Upper lobe of right lung (tissue), 1 donor: ENCODE measurements around the gene SWAP70. TPM values are rescaled to one million over a fixed set of nuclear protein-coding genes. Genes with fewer than 3 reads are reported as not detected.
A peak's percentile ranks its signal among the peaks of the same experiment; 100 is the strongest.

Experiments used
- ATAC-seq: fragments of 200-7000 bp; cut with Tn5 transposase; one replicate; pipeline ENCODE4 v1.9.1; 2020; ENCODE audit warnings: mild to moderate bottlenecking, moderate library complexity
- DNase-seq: peaks from one replicate; pipeline ENCODE4 v3.0.0-alpha.2; 2020
- H3K27ac ChIP-seq: fragments of 200-600 bp; one replicate; pipeline ENCODE4 v1.8.0; 2022
- H3K27me3 ChIP-seq: fragments of 200-600 bp; one replicate; pipeline ENCODE4 v1.8.0; 2022; ENCODE audit warnings: mild to moderate bottlenecking
- H3K36me3 ChIP-seq: fragments of 200-600 bp; one replicate; pipeline ENCODE4 v1.8.0; 2022
- H3K4me1 ChIP-seq: fragments of 200-600 bp; one replicate; pipeline ENCODE4 v1.8.0; 2022
- H3K4me3 ChIP-seq: fragments of 200-600 bp; one replicate; pipeline ENCODE4 v1.8.0; 2022; ENCODE audit warnings: mild to moderate bottlenecking
- H3K9me3 ChIP-seq: fragments of 200-600 bp; one replicate; pipeline ENCODE4 v1.8.0; 2022
- CTCF ChIP-seq: fragments of 200-600 bp; IDR thresholded peaks from one replicate; pipeline ENCODE4 v1.8.0; 2022; ENCODE audit warnings: antibody characterized with exemption
- intact Hi-C: fragments of 100-400 bp; cut with DNase I; formaldehyde crosslinking; loops from one replicate; pipeline ENCODE4 v1.11.0; 2022
- total RNA-seq: library from RNA; stranded (reverse); fragmentation: NEBNext Ultra II Directional; extraction: Animal tissue kit (Norgen Biotek cat#: 25700); gene quantifications from one replicate; pipeline ENCODE4 v1.2.1, GENCODE V29; 2021
- donor health status: DM: no; HTN: yes; CAD: no; lungs with severe emphysema.

SWAP70 gene
- total RNA-seq, 1 donor from 2014 or later: 61.5 TPM

GRCh38 chr11:9626496-9627394, 37.1 kb upstream of the SWAP70 start:
- no peak for TF ChIP-seq CTCF
- Histone ChIP-seq H3K27ac (no peak overlapping the region), H3K4me3 (no peak overlapping the region), H3K27me3 (no peaks in the 10 kb centered on the region), H3K4me1 (no peaks in the 10 kb centered on the region), H3K36me3 (no peaks in the 10 kb centered on the region), H3K9me3 (no peaks in the 10 kb centered on the region)
- no peak for ATAC-seq
- intact Hi-C loops: no loop called here
- DNase-seq: no peak

GRCh38 chr11:9629064-9629463, 34.8 kb upstream of the SWAP70 start:
- H3K9me3 ChIP-seq: no peaks in the 10 kb centered on the region
- ATAC-seq: no peak
- intact Hi-C loops: no loop called here

GRCh38 chr11:9633679-9634078, 30.2 kb upstream of the SWAP70 start:
- intact Hi-C loops: no loop called here
- Histone ChIP-seq H3K4me3 (no peak overlapping the region), H3K4me1 (peaks cover 5% of the 10 kb centered on the region), H3K9me3 (no peaks in the 10 kb centered on the region), H3K36me3 (no peaks in the 10 kb centered on the region), H3K27ac (no peak overlapping the region), H3K27me3 (no peaks in the 10 kb centered on the region)
- peak; percentile 39 for ATAC-seq
- no peak for DNase-seq
- no peak for TF ChIP-seq CTCF

More at GRCh38 chr11:9629064-9629463, 34.8 kb upstream of the SWAP70 start:
- Histone ChIP-seq H3K36me3 (no peaks in the 10 kb centered on the region), H3K4me1 (no peaks in the 10 kb centered on the region), H3K27me3 (no peaks in the 10 kb centered on the region), H3K4me3 (no peak overlapping the region), H3K27ac (no peak overlapping the region)
- no peak for TF ChIP-seq CTCF
- DNase-seq: no peak

GRCh38 chr11:9636691-9637090, 27.2 kb upstream of the SWAP70 start:
- TF ChIP-seq CTCF: no peak
- Histone ChIP-seq H3K4me3 (no peak overlapping the region), H3K27me3 (no peaks in the 10 kb centered on the region), H3K9me3 (no peaks in the 10 kb centered on the region), H3K4me1 (peaks cover 10% of the 10 kb centered on the region), H3K36me3 (no peaks in the 10 kb centered on the region), H3K27ac (no peak overlapping the region)
- intact Hi-C loops: no loop called here
- DNase-seq (no peak), ATAC-seq (no peak)

- no peak for DNase-seq
- peak; percentile 81 for ATAC-seq
- intact Hi-C loops: no loop called here
- TF ChIP-seq CTCF: no peak
- Histone ChIP-seq H3K4me3 (no peak overlapping the region), H3K27me3 (no peaks in the 10 kb centered on the region), H3K4me1 (peaks cover 10% of the 10 kb centered on the region), H3K9me3 (no peaks in the 10 kb centered on the region), H3K27ac (peak overlapping the region; percentile 42), H3K36me3 (no peaks in the 10 kb centered on the region)
Observed at GRCh38 chr11:9639099-9639498, 24.8 kb upstream of the SWAP70 start.
